Measurements from ENCODE around the gene BAG1.

DNA sequence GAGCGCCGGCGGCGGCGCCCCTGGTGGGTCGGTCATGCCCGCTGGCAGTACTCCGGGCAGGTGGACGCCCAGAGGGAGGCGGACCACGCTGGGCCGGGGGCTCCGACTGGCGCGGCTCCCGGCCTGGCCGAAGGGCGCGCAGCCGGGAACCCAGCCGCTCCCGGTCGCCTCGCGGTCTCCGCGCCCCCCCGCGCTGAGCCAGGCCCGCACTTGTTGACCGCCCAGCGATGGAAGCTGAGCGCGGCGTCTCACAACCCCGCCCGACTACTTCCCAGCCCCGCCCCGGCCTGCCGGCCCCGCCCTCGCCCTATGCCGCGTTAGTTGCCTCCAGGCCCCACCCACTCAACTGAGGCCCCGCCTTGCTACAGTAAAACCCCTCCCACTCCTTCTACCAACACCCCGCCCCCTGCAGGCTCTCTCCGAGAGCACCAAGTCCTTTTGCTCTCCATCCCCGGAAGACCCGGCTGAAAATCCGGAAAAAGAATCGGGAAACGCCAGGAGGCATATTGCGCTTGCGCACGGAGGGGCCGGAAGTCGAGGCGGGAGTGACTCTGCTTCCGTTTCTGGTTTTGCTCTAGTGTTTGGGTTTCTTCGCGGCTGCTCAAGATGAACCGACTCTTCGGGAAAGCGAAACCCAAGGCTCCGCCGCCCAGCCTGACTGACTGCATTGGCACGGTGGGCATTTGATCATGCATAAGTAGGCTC is at the start of gene BAG1, which contains the start of gene CHMP5:
- no peak for TF ChIP-seq EZH2 (IDR thresholded peaks at IDR 0.05; ENCODE audit: borderline replicate concordance, low read length)
- TF ChIP-seq, protein P1, sequence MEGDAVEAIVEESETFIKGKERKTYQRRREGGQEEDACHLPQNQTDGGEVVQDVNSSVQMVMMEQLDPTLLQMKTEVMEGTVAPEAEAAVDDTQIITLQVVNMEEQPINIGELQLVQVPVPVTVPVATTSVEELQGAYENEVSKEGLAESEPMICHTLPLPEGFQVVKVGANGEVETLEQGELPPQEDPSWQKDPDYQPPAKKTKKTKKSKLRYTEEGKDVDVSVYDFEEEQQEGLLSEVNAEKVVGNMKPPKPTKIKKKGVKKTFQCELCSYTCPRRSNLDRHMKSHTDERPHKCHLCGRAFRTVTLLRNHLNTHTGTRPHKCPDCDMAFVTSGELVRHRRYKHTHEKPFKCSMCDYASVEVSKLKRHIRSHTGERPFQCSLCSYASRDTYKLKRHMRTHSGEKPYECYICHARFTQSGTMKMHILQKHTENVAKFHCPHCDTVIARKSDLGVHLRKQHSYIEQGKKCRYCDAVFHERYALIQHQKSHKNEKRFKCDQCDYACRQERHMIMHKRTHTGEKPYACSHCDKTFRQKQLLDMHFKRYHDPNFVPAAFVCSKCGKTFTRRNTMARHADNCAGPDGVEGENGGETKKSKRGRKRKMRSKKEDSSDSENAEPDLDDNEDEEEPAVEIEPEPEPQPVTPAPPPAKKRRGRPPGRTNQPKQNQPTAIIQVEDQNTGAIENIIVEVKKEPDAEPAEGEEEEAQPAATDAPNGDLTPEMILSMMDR (IDR thresholded peaks at IDR 0.05; ENCODE audit: low read length), result no peak

Data from OCI-LY1 (cell line).